K562 (cell line): ENCODE measurements around the gene SIRPB1. TPM values are rescaled to one million over a fixed set of nuclear protein-coding genes. Genes with fewer than 3 reads are reported as not detected.

Experiments
- ATAC-seq: fragments of 200-7000 bp; cut with Tn5 transposase; 3 replicates; pipeline ENCODE4 v1.9.1; 2020; ENCODE audit warnings: moderate library complexity
- BruUV-seq: library from RNA; stranded (reverse); fragments of 400-500 nt; replicated peaks from 2 replicates; lab custom pipeline; 2021; lab: Mats Ljungman, UMichigan
- CTCF ChIA-PET: fragments of 300-600 bp; formaldehyde crosslinking; extraction: SDS; loops from one replicate; lab custom pipeline; 2021; ENCODE audit warnings: low intra/inter-chr PET ratio; lab: Yijun Ruan, JAX
- POLR2A ChIA-PET: fragments of 300-600, 350-650 bp; sonication (Branson Sonifier 250); formaldehyde crosslinking; extraction: SDS; loops from one replicate; lab custom pipeline; 2021; ENCODE audit warnings: antibody characterized with exemption, inconsistent platforms; lab: Yijun Ruan, JAX
- DNase-seq, 4 experiments: peaks; one replicate each; pipeline versions ENCODE4 v3.0.0 to v3.0.0-alpha.2; 2011 to 2018; ENCODE audit warnings: low spot score in 3 of 4, mixed read lengths in 3 of 4; ENCODE audit errors: extremely low read depth in 1 of 4
- FAIRE-seq: peaks from 2 replicates; lab custom pipeline; 2011; peaks lifted over from hg19 to GRCh38; lab: Jason Lieb, UNC
- H2AFZ ChIP-seq: 2 replicates; pipeline ENCODE4 v1.6.0; 2011; ENCODE audit warnings: low read depth, low read length, control low read depth, inconsistent platforms
- H3K27ac ChIP-seq: fragments of 200-600 bp; 3 replicates; pipeline ENCODE4 v1.8.0; 2011; ENCODE audit warnings: low read depth, mild to moderate bottlenecking, control low read depth, inconsistent platforms, low read length, moderate library complexity, mixed read lengths; ENCODE audit errors: extremely low read depth
- H3K27me3 ChIP-seq, 2 experiments: fragments of 300-600 bp in 1 of 2; 2 replicates in 1 of 2; 3 replicates in 1 of 2; pipeline versions ENCODE4 v1.6.0 to v1.8.0; 2011; ENCODE audit warnings: inconsistent platforms in 2 of 2, low read length in 2 of 2, mild to moderate bottlenecking in 1 of 2, mixed read lengths in 1 of 2, moderate library complexity in 1 of 2; ENCODE audit not compliant: control insufficient read depth in 2 of 2, insufficient read depth in 2 of 2
- H3K36me3 ChIP-seq: fragments of 300-600 bp; 3 replicates; pipeline ENCODE4 v1.8.0; 2011; ENCODE audit warnings: mild to moderate bottlenecking, low read length, inconsistent platforms; ENCODE audit not compliant: control insufficient read depth, insufficient read depth
- H3K4me1 ChIP-seq, 2 experiments: fragments of 200-600 bp in 1 of 2; replicated peaks in 1 of 2; 2 replicates in 1 of 2; 3 replicates in 1 of 2; pipeline versions ENCODE4 v1.5.1 to v1.8.0; 2011; ENCODE audit warnings: inconsistent platforms in 2 of 2, low read length in 2 of 2, mild to moderate bottlenecking in 1 of 2, mixed read lengths in 1 of 2, moderate library complexity in 1 of 2; ENCODE audit not compliant: control insufficient read depth in 2 of 2, insufficient read depth in 2 of 2
- H3K4me2 ChIP-seq: 2 replicates; pipeline ENCODE4 v1.6.1; 2011; ENCODE audit warnings: low read length, control low read depth, inconsistent platforms, mixed read lengths; ENCODE audit not compliant: insufficient read depth
- H3K4me3 ChIP-seq: fragments of 200-600 bp; sonication (generic), shearing (Covaris generic); 2 replicates; pipeline ENCODE4 v1.5.1; 2016; ENCODE audit warnings: control low read depth, inconsistent platforms
- H3K79me2 ChIP-seq: fragments of 200-600 bp; 3 replicates; pipeline ENCODE4 v1.8.0; 2011; ENCODE audit warnings: low read length, inconsistent platforms; ENCODE audit not compliant: control insufficient read depth, insufficient read depth
- H3K9ac ChIP-seq, 2 experiments: 2 replicates each; pipeline versions ENCODE4 v1.6.0 to v1.6.1; 2011; ENCODE audit warnings: low read depth in 2 of 2, low read length in 2 of 2, control low read depth in 1 of 2, inconsistent platforms in 1 of 2, mild to moderate bottlenecking in 1 of 2, mixed read lengths in 1 of 2; ENCODE audit not compliant: insufficient read depth in 1 of 2
- H3K9me1 ChIP-seq: one replicate; pipeline ENCODE4 v1.6.0; 2011; ENCODE audit warnings: inconsistent platforms, mild to moderate bottlenecking, low read length, moderate library complexity; ENCODE audit not compliant: control insufficient read depth, insufficient read depth
- H3K9me3 ChIP-seq: replicated peaks from 2 replicates; pipeline ENCODE4 v1.5.1; 2011; ENCODE audit warnings: low read depth, low read length, inconsistent platforms; ENCODE audit not compliant: control insufficient read depth, insufficient read depth
- H4K20me1 ChIP-seq: replicated peaks from 2 replicates; pipeline ENCODE4 v1.6.1; 2011; ENCODE audit warnings: low read length, inconsistent platforms, mixed read lengths; ENCODE audit not compliant: control insufficient read depth, insufficient read depth
- ARNT ChIP-seq, 2 experiments: fragments of 450-650 bp; IDR thresholded peaks; 2 replicates each; pipeline ENCODE4 v1.6.1; 2016; ENCODE audit warnings: mild to moderate bottlenecking in 1 of 2
- FOXM1 ChIP-seq, 2 experiments: fragments of 450-650 bp in 1 of 2; sonication (generic) in 1 of 2; formaldehyde crosslinking in 1 of 2; IDR thresholded peaks; 2 replicates each; pipeline versions ENCODE4 v1.6.1 to v1.9.0; 2017 to 2022; ENCODE audit warnings: low read depth in 2 of 2, mild to moderate bottlenecking in 2 of 2, missing genetic modification reagents in 1 of 2, moderate library complexity in 1 of 2
- GATA2 ChIP-seq: sonication (generic); formaldehyde crosslinking; IDR thresholded peaks from 2 replicates; pipeline ENCODE4 v1.4.0; 2020; ENCODE audit warnings: mild to moderate bottlenecking, missing genetic modification reagents
- ILF3 ChIP-seq: fragments of 450-650 bp; IDR thresholded peaks from 2 replicates; pipeline ENCODE4 v1.6.1; 2018; ENCODE audit warnings: antibody characterized with exemption, mild to moderate bottlenecking, moderate library complexity, borderline replicate concordance
- KAT2B ChIP-seq: IDR thresholded peaks from one replicate; pipeline ENCODE4 v1.6.1; 2012; ENCODE audit warnings: low read depth, mild to moderate bottlenecking, control low read depth, inconsistent platforms, low read length, moderate library complexity
- MEIS2 ChIP-seq: fragments of 450-650 bp; IDR thresholded peaks from 2 replicates; pipeline ENCODE4 v1.6.1; 2014; ENCODE audit warnings: mild to moderate bottlenecking; ENCODE audit not compliant: partially characterized antibody
- MTA2 ChIP-seq: fragments of 450-650 bp; IDR thresholded peaks from 2 replicates; pipeline ENCODE4 v1.6.1; 2016; ENCODE audit warnings: low read depth
- PTRF ChIP-seq: fragments of 450-650 bp; IDR thresholded peaks from 2 replicates; pipeline ENCODE4 v1.6.1; 2016; ENCODE audit warnings: mild to moderate bottlenecking, missing genetic modification characterization, missing compliant biosample characterization
- STAT5B ChIP-seq: fragments of 250-450 bp; sonication (Bioruptor Pico); IDR thresholded peaks from 2 replicates; pipeline ENCODE4 v1.8.0; 2021; ENCODE audit warnings: mild to moderate bottlenecking, inconsistent platforms
- ZBTB8A ChIP-seq: fragments of 450-650 bp; IDR thresholded peaks from 2 replicates; pipeline ENCODE4 v1.6.1; 2018; ENCODE audit warnings: mild to moderate bottlenecking, moderate library complexity; ENCODE audit not compliant: partially characterized antibody
- ZNF347 ChIP-seq: fragments of 450-650 bp; formaldehyde crosslinking; IDR thresholded peaks from 2 replicates; pipeline ENCODE4 v1.4.0; 2020; ENCODE audit warnings: low read depth, mild to moderate bottlenecking, moderate library complexity
- ZNF699 ChIP-seq: fragments of 250-450 bp; sonication (Bioruptor Pico); IDR thresholded peaks from 2 replicates; pipeline ENCODE4 v1.8.0; 2021; ENCODE audit warnings: mild to moderate bottlenecking, moderate library complexity; ENCODE audit not compliant: insufficient replicate concordance
- WGBS: fragments of 100-300 bp; shearing (Covaris generic); methylation state at CpG from one replicate; pipeline ENCODE4 v1.1.6; 2016; ENCODE audit warnings: low coverage, mixed read lengths; ENCODE audit not compliant: insufficient coverage; ENCODE audit errors: missing lambda C conversion rate; 5-methylcytosine and 5-hydroxymethylcytosine counted together
- in situ Hi-C: fragments of 300-500 bp; cut with MboI; formaldehyde crosslinking; loops from 4 replicates; pipeline ENCODE4 v1.15.0; 2018; ENCODE audit warnings: inconsistent platforms, mixed read lengths
- intact Hi-C: fragments of 100-400 bp; cut with micrococcal nuclease; formaldehyde crosslinking; loops from 2 replicates; pipeline ENCODE4 v1.14.2; 2022
- polyA plus RNA-seq, 8 experiments: library from polyadenylated mRNA; depleted of rRNA in 4 of 8; stranded (reverse) in 5 of 8; unstranded in 3 of 8; fragments of >200 nt; fragmentation: Nextera tagmentation in 2 of 8; fragmentation: Illumina TruSeq in 1 of 8; extraction: Ambion mirVana in 2 of 8; extraction: Trizol in 1 of 8; gene quantifications; 2 replicates each; pipeline versions ENCODE4 v1.2.1 to v1.2.3, GENCODE V29; 2011 to 2014; ENCODE audit warnings: inconsistent platforms in 1 of 8, missing spikeins in 1 of 8
- total RNA-seq, 7 experiments: library from RNA; depleted of rRNA in 6 of 7; stranded (reverse); fragments of >200 nt in 6 of 7; fragmentation: Illumina TruSeq in 2 of 7; extraction: Trizol in 2 of 7; gene quantifications; 2 replicates each; pipeline versions ENCODE4 v1.2.1 to v1.2.3, GENCODE V29; 2011 to 2021; ENCODE audit warnings: low replicate concordance in 1 of 7
- TF ChIP-seq, protein P1 (sequence below): fragments of 250-450 bp; sonication (Bioruptor Pico); IDR thresholded peaks from 2 replicates; pipeline ENCODE4 v1.4.0; 2020; ENCODE audit warnings: mild to moderate bottlenecking, moderate library complexity
- TF ChIP-seq, protein P2 (sequence below): fragments of 250-450 bp; sonication (Bioruptor Pico); IDR thresholded peaks from 2 replicates; pipeline ENCODE4 v1.4.0; 2020; ENCODE audit warnings: mild to moderate bottlenecking, moderate library complexity, borderline replicate concordance

SIRPB1 gene
- total and polyA plus RNA-seq, 9 of the 15 experiments (the other 6 are each of a cell fraction or from before 2014, with no cell fraction given) = not detected

DNA sequence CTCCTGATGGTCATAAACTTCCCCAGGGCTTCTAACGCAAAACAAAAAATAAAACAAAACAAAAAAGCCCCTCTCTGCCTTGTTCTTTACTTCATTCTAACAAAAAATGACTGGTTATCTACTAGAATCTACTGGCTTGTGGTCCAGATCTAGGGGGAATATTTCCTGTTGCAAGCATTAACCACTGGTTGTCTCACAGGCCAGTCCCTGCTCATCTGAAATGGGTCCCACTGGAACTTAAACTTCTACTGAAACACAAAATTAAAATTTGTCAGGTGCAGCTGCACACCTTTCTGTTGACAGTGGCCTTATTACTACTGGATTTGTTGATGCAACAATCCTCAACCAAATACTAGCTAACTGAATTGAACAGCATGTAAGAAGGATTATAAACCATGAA lies 32.3 kb upstream of the SIRPB1 start:
- peaks cover 0 to 7% of the 10 kb centered on the region in 2 experiments; a peak in 3 of 5 replicates for H3K27me3 ChIP-seq
- H3K36me3 ChIP-seq = no peaks in the 10 kb centered on the region
- H3K4me2 ChIP-seq = no peak overlapping the region
- no peaks in the 10 kb centered on the region for H4K20me1 ChIP-seq
- H3K9ac ChIP-seq = no peak overlapping the region
- H3K9me1 ChIP-seq = no peaks in the 10 kb centered on the region
- H2AFZ ChIP-seq = no peak overlapping the region
- no peak overlapping the region for H3K27ac ChIP-seq
- in situ Hi-C loops (no loop called here), intact Hi-C loops (no loop called here)
- WGBS = 0% methylated on average over 1 of the region's 1 CpG
- FAIRE-seq (no peak), DNase-seq (no peak), ATAC-seq (no peak)
- ChIA-PET CTCF (no interaction called here), POLR2A (no interaction called here)
- H3K4me3 ChIP-seq = no peak overlapping the region
- H3K4me1 ChIP-seq = no peaks in the 10 kb centered on the region
- TF ChIP-seq MTA2 (no peak), ZNF699 (no peak), PTRF (no peak), MEIS2 (no peak), ZNF347 (CRISPR knock-in tag) (no peak), ARNT (IDR thresholded peaks at IDR 0.05) (no peak), KAT2B (no peak), FOXM1 (IDR thresholded peaks at IDR 0.05; ENCODE audit: low read depth) (no peak), FOXM1 (CRISPR knock-in tag; IDR thresholded peaks at IDR 0.05; ENCODE audit: low read depth) (no peak), GATA2 (no peak), STAT5B (CRISPR knock-in tag) (no peak), ILF3 (no peak), ZBTB8A (no peak)
- TF ChIP-seq, protein P1, sequence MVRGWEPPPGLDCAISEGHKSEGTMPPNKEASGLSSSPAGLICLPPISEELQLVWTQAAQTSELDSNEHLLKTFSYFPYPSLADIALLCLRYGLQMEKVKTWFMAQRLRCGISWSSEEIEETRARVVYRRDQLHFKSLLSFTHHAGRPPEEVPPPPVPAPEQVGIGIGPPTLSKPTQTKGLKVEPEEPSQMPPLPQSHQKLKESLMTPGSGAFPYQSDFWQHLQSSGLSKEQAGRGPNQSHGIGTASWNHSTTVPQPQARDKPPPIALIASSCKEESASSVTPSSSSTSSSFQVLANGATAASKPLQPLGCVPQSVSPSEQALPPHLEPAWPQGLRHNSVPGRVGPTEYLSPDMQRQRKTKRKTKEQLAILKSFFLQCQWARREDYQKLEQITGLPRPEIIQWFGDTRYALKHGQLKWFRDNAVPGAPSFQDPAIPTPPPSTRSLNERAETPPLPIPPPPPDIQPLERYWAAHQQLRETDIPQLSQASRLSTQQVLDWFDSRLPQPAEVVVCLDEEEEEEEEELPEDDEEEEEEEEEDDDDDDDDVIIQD (CRISPR knock-in tag) = no peak
- TF ChIP-seq, protein P2, sequence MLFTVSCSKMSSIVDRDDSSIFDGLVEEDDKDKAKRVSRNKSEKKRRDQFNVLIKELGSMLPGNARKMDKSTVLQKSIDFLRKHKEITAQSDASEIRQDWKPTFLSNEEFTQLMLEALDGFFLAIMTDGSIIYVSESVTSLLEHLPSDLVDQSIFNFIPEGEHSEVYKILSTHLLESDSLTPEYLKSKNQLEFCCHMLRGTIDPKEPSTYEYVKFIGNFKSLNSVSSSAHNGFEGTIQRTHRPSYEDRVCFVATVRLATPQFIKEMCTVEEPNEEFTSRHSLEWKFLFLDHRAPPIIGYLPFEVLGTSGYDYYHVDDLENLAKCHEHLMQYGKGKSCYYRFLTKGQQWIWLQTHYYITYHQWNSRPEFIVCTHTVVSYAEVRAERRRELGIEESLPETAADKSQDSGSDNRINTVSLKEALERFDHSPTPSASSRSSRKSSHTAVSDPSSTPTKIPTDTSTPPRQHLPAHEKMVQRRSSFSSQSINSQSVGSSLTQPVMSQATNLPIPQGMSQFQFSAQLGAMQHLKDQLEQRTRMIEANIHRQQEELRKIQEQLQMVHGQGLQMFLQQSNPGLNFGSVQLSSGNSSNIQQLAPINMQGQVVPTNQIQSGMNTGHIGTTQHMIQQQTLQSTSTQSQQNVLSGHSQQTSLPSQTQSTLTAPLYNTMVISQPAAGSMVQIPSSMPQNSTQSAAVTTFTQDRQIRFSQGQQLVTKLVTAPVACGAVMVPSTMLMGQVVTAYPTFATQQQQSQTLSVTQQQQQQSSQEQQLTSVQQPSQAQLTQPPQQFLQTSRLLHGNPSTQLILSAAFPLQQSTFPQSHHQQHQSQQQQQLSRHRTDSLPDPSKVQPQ (CRISPR knock-in tag) = no peak
- H3K9me3 ChIP-seq = no peaks in the 10 kb centered on the region
- no TSS peak for BruUV-seq
- H3K79me2 ChIP-seq = no peaks in the 10 kb centered on the region
